Ramos (cell line): ENCODE results near the gene OR4D6.
"Not testable (repeated sequence)": the region's sequence is repeated elsewhere in the genome, so short reads cannot be mapped to it uniquely, and the experiment has no call there.

Experiments
- in situ Hi-C: fragments of 300-500 bp; cut with MboI; formaldehyde crosslinking; loops from one replicate; pipeline ENCODE4 v1.14.3; 2022; ENCODE audit warnings: low sequenced_read_pairs; ENCODE audit not compliant: unreplicated experiment

Gene OR4D6

GRCh38 chr11:59456661-59457060, at the start of gene OR4D6:
OR4D6 (plus strand) TSS chr11:59456961; CDS start chr11:59456961, 0 bp downstream.
- in situ Hi-C loops, result no loop called here

GRCh38 chr11:59413646-59414045, 43.1 kb upstream of the OR4D6 start:
- in situ Hi-C loops, result no loop called here

DNA sequence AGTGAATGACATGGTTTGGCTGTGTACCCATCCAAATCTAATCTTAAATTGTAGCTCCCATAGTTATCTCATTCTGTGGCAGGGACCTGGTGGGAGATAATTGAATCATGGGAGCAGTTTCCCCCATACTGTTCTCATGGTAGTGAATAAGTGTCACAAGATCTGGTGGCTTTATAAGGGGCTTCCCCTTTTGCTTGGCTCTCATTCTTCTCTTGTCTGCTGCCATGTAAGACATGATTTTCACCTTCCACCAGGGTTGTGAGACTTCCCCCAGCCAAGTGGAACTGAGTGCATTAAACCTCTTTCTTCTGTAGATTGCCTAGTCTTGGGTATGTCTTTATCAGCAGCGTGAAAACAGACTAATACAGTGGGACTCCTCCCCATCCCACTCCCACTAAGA, 41.6 kb upstream of the OR4D6 start:
- in situ Hi-C loops, result no loop called here

DNA sequence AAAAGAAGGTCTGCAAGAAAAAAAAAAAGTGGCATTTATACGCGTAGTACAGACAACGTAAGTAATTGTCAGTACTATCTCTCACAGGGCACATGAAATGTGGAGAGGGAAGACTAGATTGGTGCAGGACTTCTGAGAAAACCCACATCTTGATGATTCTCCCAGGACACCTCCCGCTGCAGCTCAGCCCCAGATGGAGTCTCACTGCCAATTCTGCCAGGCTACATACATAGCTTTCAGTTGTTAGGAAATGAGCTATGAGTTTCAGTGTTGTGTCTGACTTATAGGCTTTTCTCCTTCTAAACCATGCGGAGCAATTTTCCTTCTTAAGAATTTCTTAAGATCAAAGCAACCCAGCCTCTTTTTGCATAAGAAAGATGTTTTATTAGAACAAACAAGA, 40.1 kb upstream of the OR4D6 start:
- in situ Hi-C loops, result no loop called here

GRCh38 chr11:59417023-59417422, 39.7 kb upstream of the OR4D6 start:
- in situ Hi-C loops, result no loop called here

- in situ Hi-C loops, result no loop called here
Observed at GRCh38 chr11:59418156-59418555, 38.6 kb upstream of the OR4D6 start.

DNA sequence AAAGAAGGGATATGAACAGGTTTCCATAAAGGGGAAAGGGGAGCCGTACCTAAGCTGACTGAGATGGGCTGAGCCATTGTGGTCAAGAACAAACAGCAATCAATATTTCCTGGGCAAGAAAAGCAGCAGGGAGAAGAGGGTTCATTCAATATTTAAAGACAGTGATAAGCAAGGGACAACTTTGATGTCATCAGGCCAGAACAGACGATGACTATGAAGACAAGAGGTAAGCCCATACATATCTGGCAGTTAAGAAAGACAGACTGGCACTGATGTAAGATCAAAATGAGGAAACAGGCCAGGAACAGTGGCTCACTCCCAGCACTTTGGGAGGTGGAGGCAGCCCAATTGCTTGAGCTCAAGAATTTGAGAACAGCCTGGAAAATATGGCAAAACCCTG, 32.9 kb upstream of the OR4D6 start:
- in situ Hi-C loops, result no loop called here

- in situ Hi-C loops, result no loop called here
Observed at GRCh38 chr11:59425131-59425530, 31.6 kb upstream of the OR4D6 start.

DNA sequence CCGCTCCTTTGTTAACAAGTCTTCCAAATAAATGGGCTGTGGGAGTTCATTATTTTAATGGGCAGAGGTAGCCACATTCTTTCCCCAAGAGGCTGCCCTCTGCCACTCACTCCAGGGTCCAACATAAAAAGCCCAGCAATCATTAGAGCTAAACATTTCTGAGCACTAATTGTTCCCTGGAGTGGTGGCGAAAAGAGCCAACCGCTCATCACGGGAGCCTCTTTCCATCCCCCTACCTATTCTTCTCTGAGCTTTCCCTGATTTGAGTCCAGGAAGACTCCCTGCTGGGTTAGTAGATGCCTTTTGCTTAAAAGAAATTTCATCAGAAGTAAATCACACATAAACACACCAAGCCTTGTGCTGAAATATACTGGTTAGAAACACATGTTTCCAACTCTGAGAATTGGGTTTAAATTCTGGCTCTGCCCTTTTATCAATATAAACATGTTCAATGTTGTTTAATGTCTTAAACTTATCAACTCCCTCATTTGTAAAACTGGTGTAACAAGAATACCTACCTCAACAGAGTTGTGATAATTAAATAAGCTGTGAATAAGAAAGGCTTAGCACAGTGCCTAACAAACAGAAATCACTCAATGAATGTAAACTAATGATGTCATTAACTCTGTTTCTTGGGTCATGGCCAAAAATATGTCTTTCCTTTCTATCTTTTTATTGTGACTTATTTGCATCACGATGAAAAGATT, 30.2 kb upstream of the OR4D6 start, which contains the start of gene OR5A2:
TSS of gene OR5A2 (minus strand) at position 53 of the 707 bp plus-strand sequence. CDS start 3,460 bp downstream, outside the sequence.
- in situ Hi-C loops, result no loop called here

- in situ Hi-C loops, result no loop called here
Observed at GRCh38 chr11:59427068-59427382, 29.7 kb upstream of the OR4D6 start.

DNA sequence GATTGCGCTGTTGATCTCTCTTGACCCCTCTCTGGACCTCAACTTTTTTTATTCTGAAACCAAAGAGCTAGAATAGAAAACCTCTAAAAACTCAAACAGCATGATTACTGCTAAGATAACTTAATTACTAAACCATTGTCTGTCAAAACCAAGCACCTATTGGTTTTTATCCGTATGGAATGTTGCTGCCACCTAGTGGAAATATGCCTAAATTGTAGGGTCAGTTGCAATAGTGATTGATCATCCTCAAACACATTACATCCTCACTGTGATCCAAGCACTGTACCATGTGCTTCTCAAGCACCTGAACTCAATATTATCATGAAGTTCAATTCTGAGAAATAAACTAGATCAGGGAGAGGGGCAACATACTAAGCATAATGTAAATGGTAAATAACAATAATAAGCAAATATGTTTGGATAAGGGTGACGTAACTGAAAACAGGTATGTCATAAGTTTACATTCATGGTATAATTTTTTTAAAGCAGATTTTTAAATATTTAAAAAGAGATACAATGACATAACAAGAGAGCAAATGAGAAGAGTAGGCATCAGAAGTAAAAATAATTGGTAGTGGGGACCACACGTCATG, 26.7 kb upstream of the OR4D6 start:
- in situ Hi-C loops, result loop anchor here (5.0 kb wide), 1 partner anchor 258 kb away; the partner anchor contains the start of gene DTX4

DNA sequence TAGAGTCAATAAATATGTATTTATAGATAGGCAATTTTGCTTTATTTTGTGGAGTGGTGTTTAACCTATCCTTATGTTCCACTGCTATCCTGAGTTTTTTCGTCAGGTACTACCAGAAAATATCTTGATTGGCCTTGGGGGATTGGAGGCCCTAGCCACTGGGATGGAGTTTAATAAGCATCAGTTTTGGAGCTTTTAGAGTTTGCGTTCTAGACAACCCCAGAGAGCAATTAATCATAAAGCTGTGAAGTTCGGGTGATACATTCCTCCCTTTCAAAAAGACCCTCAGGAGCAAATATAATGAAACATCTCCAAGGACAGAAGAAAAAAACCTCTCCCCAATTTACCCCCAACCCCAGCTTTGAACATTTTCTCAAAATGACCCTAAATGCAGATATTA, 20.6 kb upstream of the OR4D6 start, which contains the start of gene OR5A1:
TSS of gene OR5A1 (plus strand) at position 301 of the 400 bp plus-strand sequence. CDS start 6,700 bp downstream, outside the sequence.
- in situ Hi-C loops, result no loop called here

- in situ Hi-C loops, result no loop called here
Observed at GRCh38 chr11:59437770-59438169, 19.0 kb upstream of the OR4D6 start.

DNA sequence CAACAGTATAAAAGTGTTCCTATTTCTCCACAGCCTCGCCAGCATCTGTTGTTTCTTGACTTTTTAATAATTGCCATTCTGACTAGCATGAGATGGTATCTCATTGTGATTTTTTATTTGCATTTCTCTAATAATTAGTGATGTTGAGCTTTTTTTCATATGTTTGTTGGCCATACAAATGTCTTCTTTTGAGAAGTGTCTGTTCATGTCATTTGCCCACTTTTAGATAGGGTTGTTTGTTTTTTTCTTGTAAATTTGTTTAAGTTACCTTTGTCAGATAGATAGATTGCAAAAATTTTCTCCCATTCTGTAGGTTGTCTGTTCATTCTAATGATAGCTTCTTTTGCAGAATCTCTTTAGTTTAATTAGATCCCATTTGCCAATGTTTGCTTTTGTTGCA, 11.1 kb upstream of the OR4D6 start:
- in situ Hi-C loops, result not testable (repeated sequence)

- in situ Hi-C loops, result no loop called here
Observed at GRCh38 chr11:59448484-59448883, 8.3 kb upstream of the OR4D6 start.

- in situ Hi-C loops, result no loop called here
Observed at GRCh38 chr11:59459916-59460315, 3.2 kb downstream of the OR4D6 start.

- in situ Hi-C loops, result no loop called here
Observed at GRCh38 chr11:59463190-59463641, 6.5 kb downstream of the OR4D6 start.

GRCh38 chr11:59473015-59473414, 16.3 kb downstream of the OR4D6 start, which contains the start of gene OR4D10:
OR4D10 (plus strand) TSS chr11:59473315; CDS start chr11:59477430, 4,115 bp downstream.
- in situ Hi-C loops, result no loop called here

DNA sequence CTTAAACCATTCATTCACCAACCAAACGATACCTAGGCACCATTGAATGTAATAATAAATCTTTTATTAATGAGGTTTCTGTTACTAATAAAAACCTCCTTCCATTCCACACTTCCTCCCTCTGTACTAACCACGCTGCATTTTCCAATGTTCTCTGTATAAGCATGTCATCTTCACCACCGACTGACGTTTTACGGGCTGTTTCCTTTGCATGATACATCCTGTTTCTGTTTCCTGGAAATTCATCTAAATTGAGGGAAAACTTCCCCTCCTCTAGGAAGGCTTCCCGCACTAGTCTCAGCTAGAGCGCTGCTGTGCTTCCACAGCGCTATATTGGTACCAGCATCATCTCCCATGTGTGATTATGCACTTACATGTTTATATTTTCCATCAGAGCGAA, 18.4 kb downstream of the OR4D6 start:
- in situ Hi-C loops, result no loop called here

DNA sequence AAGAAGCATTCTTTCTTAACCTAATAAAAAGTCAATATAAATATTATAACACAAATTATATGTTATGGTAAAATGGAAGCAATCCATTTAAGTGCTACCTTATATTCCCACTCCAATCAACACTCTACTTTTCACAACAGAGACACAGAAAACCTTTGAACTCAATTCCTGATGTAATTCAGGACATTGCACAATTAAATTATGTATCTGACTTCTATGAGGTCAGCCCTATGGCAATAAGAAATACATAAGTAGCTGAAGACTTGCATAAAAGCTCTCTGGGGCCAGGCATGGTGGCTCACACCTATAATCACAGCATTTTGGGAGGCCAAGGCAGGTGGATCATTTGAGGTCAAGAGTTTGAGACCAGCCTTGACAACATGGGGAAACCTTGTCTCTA, 23.1 kb downstream of the OR4D6 start:
- in situ Hi-C loops, result no loop called here

GRCh38 chr11:59480359-59480758, 23.6 kb downstream of the OR4D6 start:
- in situ Hi-C loops, result no loop called here

- in situ Hi-C loops, result no loop called here
Observed at GRCh38 chr11:59501931-59502330, 45.2 kb downstream of the OR4D6 start.
